HepG2 (cell line): ENCODE results near the gene PREX1. TPM values are rescaled to one million over a fixed set of nuclear protein-coding genes. Genes with fewer than 3 reads are reported as not detected.
A peak's percentile ranks its signal among the peaks of the same experiment; 100 is the strongest.

ENCODE experiments used
- BHLHE40 ChIP-seq: IDR thresholded peaks from 2 replicates; pipeline ENCODE4 v1.6.1; 2011; ENCODE audit warnings: low read length, improper control_type of control experiment
- CAMTA2 ChIP-seq: sonication (generic); formaldehyde crosslinking; IDR thresholded peaks from 2 replicates; pipeline ENCODE4 v1.4.0; 2020; ENCODE audit warnings: mild to moderate bottlenecking, missing genetic modification reagents, borderline replicate concordance
- E2F5 ChIP-seq: sonication (generic); formaldehyde crosslinking; conservative IDR thresholded peaks from 2 replicates; pipeline ENCODE4 v1.4.0; 2020; ENCODE audit warnings: missing genetic modification reagents
- EED ChIP-seq: sonication (generic); formaldehyde crosslinking; IDR thresholded peaks from 2 replicates; pipeline ENCODE4 v1.5.0; 2020; ENCODE audit warnings: mild to moderate bottlenecking, missing genetic modification reagents
- ESRRA ChIP-seq: sonication (generic); formaldehyde crosslinking; IDR thresholded peaks from 2 replicates; pipeline ENCODE4 v1.5.1; 2020; ENCODE audit warnings: mild to moderate bottlenecking, low read depth, missing genetic modification reagents
- FOXP1 ChIP-seq, 2 experiments: fragments of 450-650 bp in 1 of 2; IDR thresholded peaks; 2 replicates each; pipeline ENCODE4 v1.6.1; 2017 to 2018; ENCODE audit warnings: antibody characterized with exemption in 1 of 2
- GABPA ChIP-seq, 2 experiments: IDR thresholded peaks; 2 replicates each; pipeline ENCODE4 v1.6.1; 2011 to 2016; ENCODE audit warnings: low read depth in 2 of 2, low read length in 1 of 2, missing biosample characterization in 1 of 2, missing genetic modification characterization in 1 of 2
- KMT2B ChIP-seq: IDR thresholded peaks from 2 replicates; pipeline ENCODE4 v1.6.1; 2016; ENCODE audit warnings: missing genetic modification reagents, missing compliant biosample characterization
- MNT ChIP-seq: fragments of 450-650 bp; IDR thresholded peaks from 2 replicates; pipeline ENCODE4 v1.6.1; 2016
- NONO ChIP-seq, 2 experiments: fragments of 450-650 bp in 1 of 2; sonication (generic) in 1 of 2; formaldehyde crosslinking in 1 of 2; IDR thresholded peaks in 1 of 2; conservative IDR thresholded peaks in 1 of 2; 2 replicates each; pipeline versions ENCODE4 v1.6.1 to v1.8.0; 2017 to 2022; ENCODE audit warnings: mild to moderate bottlenecking in 1 of 2, missing genetic modification reagents in 1 of 2, moderate library complexity in 1 of 2
- PCBP2 ChIP-seq: fragments of 200-400 bp; formaldehyde crosslinking; optimal IDR thresholded peaks from 2 replicates; pipeline ENCODE3; 2018; ENCODE audit warnings: low read length, low read depth; ENCODE audit not compliant: poor library complexity, severe bottlenecking
- RBM22 ChIP-seq: fragments of 200-400 bp; formaldehyde crosslinking; optimal IDR thresholded peaks from 2 replicates; pipeline ENCODE3; 2017; ENCODE audit warnings: mild to moderate bottlenecking, low read length, moderate library complexity
- RFX5 ChIP-seq: IDR thresholded peaks from 2 replicates; pipeline ENCODE4 v1.6.1; 2011; ENCODE audit warnings: low read depth, low read length, improper control_type of control experiment
- SPEN ChIP-seq: sonication (generic); formaldehyde crosslinking; IDR thresholded peaks from 2 replicates; pipeline ENCODE4 v1.5.1; 2020; ENCODE audit warnings: low read depth, mild to moderate bottlenecking, missing genetic modification reagents
- ZBTB49 ChIP-seq: sonication (generic); formaldehyde crosslinking; IDR thresholded peaks from 2 replicates; pipeline ENCODE4 v1.4.0; 2020; ENCODE audit warnings: missing genetic modification reagents, borderline replicate concordance
- ZNF18 ChIP-seq: sonication (generic); formaldehyde crosslinking; IDR thresholded peaks from 2 replicates; pipeline ENCODE4 v1.8.0; 2022; ENCODE audit warnings: mild to moderate bottlenecking, missing genetic modification reagents; ENCODE audit not compliant: insufficient replicate concordance
- ZNF232 ChIP-seq: sonication (generic); formaldehyde crosslinking; IDR thresholded peaks from 2 replicates; pipeline ENCODE4 v1.4.0; 2020; ENCODE audit warnings: missing genetic modification reagents, borderline replicate concordance
- ZNF296 ChIP-seq: sonication (generic); formaldehyde crosslinking; conservative IDR thresholded peaks from 2 replicates; pipeline ENCODE4 v1.5.0; 2020; ENCODE audit warnings: mild to moderate bottlenecking, missing genetic modification reagents
- ZNF556 ChIP-seq: sonication (generic); formaldehyde crosslinking; IDR thresholded peaks from 2 replicates; pipeline ENCODE4 v1.4.0; 2020; ENCODE audit warnings: mild to moderate bottlenecking, missing genetic modification reagents, borderline replicate concordance
- ZNF7 ChIP-seq: IDR thresholded peaks from 2 replicates; pipeline ENCODE4 v1.6.1; 2016; ENCODE audit warnings: missing biosample characterization, missing genetic modification reagents
- ZSCAN20 ChIP-seq: sonication (generic); formaldehyde crosslinking; IDR thresholded peaks from 2 replicates; pipeline ENCODE4 v1.4.0; 2020; ENCODE audit warnings: missing genetic modification reagents, mild to moderate bottlenecking, borderline replicate concordance
- polyA plus RNA-seq, 8 experiments: library from polyadenylated mRNA; depleted of rRNA in 3 of 8; stranded (reverse) in 7 of 8; unstranded in 1 of 8; fragments of >200 nt; fragmentation: Illumina TruSeq in 4 of 8; extraction: Trizol in 4 of 8; gene quantifications; 2 replicates each; pipeline versions ENCODE4 v1.2.1 to v1.2.3, GENCODE V29; 2011 to 2016; ENCODE audit warnings: low read depth in 4 of 8, missing spikeins in 1 of 8, mixed read lengths in 1 of 8; ENCODE audit not compliant: insufficient read depth in 1 of 8
- total RNA-seq, 5 experiments: library from RNA; depleted of rRNA; stranded (reverse); fragments of >200 nt; fragmentation: Illumina TruSeq; extraction: Trizol; gene quantifications; 2 replicates each; pipeline ENCODE4 v1.2.3, GENCODE V29; 2016; ENCODE audit warnings: low read depth in 1 of 5

The PREX1 gene
- total and polyA plus RNA-seq, 2 of the 13 experiments (the other 11 are each of a cell fraction or from before 2014, with no cell fraction given), result 0.02 to 0.04 TPM

- TF ChIP-seq PCBP2 (no peak), EED (CRISPR knock-in tag) (no peak), MNT (no peak), CAMTA2 (0 out of 2 replicates have a peak, but pooled peaks have one; percentile 22), ZNF556 (CRISPR knock-in tag) (peak; percentile 92; the same call in 1 of the 2 replicates), RBM22 (no peak), GABPA (IDR thresholded peaks at IDR 0.05; ENCODE audit: low read depth, low read length) (0 out of 2 replicates have a peak, but pooled peaks have one; percentile 23), GABPA (CRISPR knock-in tag; IDR thresholded peaks at IDR 0.05; ENCODE audit: low read depth) (peak; percentile 83), ZNF296 (CRISPR knock-in tag) (no peak), ZNF232 (no peak), KMT2B (CRISPR knock-in tag) (no peak), ZNF18 (CRISPR knock-in tag) (peak; percentile 71), ZSCAN20 (CRISPR knock-in tag) (no peak), E2F5 (no peak), FOXP1 (IDR thresholded peaks at IDR 0.05) (no peak), FOXP1 (CRISPR knock-in tag; IDR thresholded peaks at IDR 0.05) (peak; percentile 52), SPEN (peak; percentile 35; the same call in 1 of the 2 replicates), ESRRA (peak; percentile 74; the same call in 1 of the 2 replicates), RFX5 (no peak), NONO (IDR thresholded peaks at IDR 0.05) (no peak), NONO (CRISPR knock-in tag; conservative IDR thresholded peaks at IDR 0.05) (peak; percentile 48; the same call in 1 of the 2 replicates), ZBTB49 (CRISPR knock-in tag) (no peak), BHLHE40 (peak; percentile 17; the same call in 1 of the 2 replicates), ZNF7 (peak; percentile 90)
Measured at GRCh38 chr20:48738399-48739304, 89.1 kb downstream of the PREX1 start (continued).
